Astrocyte of the cerebellum (primary cell): ENCODE data around the gene AR.
"Not testable (repeated sequence)": the region's sequence is repeated elsewhere in the genome, so short reads cannot be mapped to it uniquely, and the experiment has no call there.

Experiments used
- DNase-seq: peaks from one replicate; pipeline ENCODE4 v3.0.0-alpha.2; 2011; ENCODE audit warnings: low read depth
- H3K4me3 ChIP-seq: 2 replicates; pipeline ENCODE4 v1.5.1; 2011; ENCODE audit warnings: mild to moderate bottlenecking, low read depth, low read length, moderate library complexity
- in situ Hi-C: cut with HindIII; loops from 2 replicates; pipeline ENCODE4 v1.10.0; 2017; ENCODE audit warnings: low sequenced_read_pairs
- TF ChIP-seq, protein P1 (sequence below): IDR thresholded peaks from 2 replicates; pipeline ENCODE4 v1.5.1; 2012; ENCODE audit warnings: low read length, low read depth, moderate library complexity, mild to moderate bottlenecking; ENCODE audit errors: missing control alignments

Gene AR

DNA sequence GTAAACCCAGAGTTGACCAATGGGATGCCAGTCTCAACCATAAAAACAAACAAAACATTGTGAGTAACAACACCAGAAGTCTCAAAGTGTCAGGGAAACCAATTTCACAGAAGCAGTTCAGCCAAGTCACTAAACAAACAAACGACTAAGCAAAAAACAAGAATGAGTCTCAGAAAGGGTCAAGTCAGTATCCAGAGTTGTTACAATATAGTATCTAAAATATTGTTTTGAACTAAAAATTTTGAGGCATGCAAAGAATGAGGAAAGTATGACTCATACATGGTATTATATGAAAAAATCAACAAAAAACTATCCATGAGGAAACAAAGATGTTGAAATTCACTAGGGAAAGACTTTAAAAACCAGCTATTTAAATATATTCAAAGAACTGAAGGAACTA, 70.6 kb downstream of the AR start:
- DNase-seq: no peak
- H3K4me3 ChIP-seq: no peak overlapping the region
- TF ChIP-seq, protein P1, sequence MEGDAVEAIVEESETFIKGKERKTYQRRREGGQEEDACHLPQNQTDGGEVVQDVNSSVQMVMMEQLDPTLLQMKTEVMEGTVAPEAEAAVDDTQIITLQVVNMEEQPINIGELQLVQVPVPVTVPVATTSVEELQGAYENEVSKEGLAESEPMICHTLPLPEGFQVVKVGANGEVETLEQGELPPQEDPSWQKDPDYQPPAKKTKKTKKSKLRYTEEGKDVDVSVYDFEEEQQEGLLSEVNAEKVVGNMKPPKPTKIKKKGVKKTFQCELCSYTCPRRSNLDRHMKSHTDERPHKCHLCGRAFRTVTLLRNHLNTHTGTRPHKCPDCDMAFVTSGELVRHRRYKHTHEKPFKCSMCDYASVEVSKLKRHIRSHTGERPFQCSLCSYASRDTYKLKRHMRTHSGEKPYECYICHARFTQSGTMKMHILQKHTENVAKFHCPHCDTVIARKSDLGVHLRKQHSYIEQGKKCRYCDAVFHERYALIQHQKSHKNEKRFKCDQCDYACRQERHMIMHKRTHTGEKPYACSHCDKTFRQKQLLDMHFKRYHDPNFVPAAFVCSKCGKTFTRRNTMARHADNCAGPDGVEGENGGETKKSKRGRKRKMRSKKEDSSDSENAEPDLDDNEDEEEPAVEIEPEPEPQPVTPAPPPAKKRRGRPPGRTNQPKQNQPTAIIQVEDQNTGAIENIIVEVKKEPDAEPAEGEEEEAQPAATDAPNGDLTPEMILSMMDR: no peak
- in situ Hi-C loops: no loop called here

DNA sequence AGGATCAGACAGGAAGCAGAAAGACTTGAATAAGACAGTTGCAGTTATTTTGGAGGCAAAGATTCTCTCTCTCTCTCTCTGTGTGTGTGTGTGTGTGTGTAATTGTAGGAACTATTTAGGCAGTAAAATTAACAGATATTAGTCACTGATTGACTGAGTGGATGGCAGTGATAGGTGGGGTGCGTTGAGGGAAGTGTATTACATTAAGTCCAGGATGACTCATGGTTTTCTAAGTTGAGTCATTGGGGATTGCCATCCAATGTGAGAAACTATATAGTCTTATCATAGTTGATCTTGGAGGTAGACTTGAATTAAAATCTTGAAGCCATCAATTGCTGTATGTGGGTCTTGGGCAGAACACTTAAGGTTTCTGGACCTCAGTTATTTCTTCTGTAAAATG, 75.4 kb downstream of the AR start:
- no peak for DNase-seq
- TF ChIP-seq, protein P1: no peak
- in situ Hi-C loops: no loop called here
- H3K4me3 ChIP-seq: no peak overlapping the region

DNA sequence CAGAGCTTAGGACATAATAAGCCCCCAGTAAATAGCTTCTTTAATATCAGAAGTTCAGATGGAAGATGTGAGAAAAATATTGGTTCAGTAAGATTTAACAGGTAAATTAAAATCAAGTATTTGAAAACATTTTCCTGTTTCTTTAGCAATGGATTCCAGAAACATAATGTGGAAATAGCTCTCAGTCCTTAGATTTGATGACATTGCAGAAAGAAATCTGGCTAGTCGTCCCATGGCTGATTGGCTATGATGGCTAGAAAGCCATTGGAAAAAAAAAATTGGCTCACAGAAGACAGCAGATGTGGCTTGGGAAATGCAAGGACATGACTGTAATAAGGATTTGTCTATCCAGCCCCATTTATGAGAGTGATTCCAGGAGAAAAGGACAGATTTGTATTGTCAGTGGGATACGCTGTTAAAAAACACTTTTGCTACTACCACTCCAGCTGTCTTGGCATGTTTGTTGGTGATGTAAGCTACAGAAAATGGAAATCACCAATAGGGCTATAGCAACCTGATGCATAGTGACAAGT, 78.3 kb downstream of the AR start:
- no peak overlapping the region for H3K4me3 ChIP-seq
- DNase-seq: no peak
- in situ Hi-C loops: no loop called here
- TF ChIP-seq, protein P1: no peak

DNA sequence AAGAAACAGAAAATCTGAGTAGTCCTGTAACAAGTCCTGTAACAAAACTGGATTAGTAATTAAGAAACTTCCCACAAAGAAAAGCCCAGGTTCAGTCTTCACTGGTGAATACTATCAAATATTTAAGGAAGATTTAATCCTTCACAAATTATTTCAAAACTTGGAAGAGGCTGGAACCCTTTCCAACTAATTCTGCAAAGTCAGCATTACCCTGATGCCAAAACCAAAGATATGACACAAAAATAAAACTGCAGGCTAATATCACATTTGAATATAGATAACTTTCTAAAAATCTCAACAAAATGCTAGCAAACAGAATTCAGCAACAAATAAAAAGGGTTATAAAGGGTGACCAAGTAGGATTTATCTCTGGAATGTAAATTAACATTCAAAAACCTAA, 80.5 kb downstream of the AR start:
- H3K4me3 ChIP-seq: no peak overlapping the region
- no peak for DNase-seq
- in situ Hi-C loops: no loop called here
- TF ChIP-seq, protein P1: no peak

DNA sequence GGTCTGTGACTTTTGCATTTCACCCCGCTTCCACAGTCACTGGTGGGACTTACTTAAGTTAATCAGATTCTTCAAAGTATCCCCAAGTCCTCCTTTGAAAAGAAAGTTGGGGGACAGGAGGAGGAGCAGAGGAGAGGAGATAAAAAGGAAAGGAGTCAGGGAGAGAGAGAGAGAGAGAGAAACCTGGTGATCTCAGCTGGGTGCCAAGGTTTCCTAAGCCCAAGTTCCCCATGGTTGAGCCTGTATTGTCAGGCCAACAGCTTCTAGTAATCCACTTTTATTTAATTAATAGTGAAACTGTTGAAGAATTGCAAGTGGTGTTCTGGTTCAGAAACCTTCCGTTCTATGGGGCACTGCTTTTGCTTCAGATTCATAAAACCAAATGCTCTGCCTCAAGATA, 91.6 kb downstream of the AR start:
- H3K4me3 ChIP-seq: no peak overlapping the region
- in situ Hi-C loops: no loop called here
- no peak for DNase-seq
- TF ChIP-seq, protein P1: no peak

DNA sequence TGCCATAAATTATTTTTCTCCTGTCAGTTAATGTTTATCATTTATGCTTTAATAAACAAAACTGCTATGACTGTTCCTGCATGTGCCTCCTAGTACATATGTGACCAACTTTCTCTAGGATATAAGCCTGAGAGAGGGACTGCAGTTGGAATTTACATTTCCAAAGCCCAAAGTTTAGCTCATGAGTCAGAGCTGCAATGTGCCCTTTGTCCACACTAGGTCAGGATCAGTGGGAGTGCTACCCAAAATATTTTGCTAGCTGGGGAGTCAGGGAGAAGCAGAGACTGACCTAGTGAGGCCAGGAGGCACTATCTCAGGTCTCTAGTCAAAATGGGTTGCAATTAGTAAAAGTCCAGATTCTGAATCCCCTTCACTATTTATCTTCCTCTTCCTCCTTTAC, 92.7 kb downstream of the AR start:
- no peak for DNase-seq
- TF ChIP-seq, protein P1: no peak
- in situ Hi-C loops: no loop called here
- H3K4me3 ChIP-seq: no peak overlapping the region

DNA sequence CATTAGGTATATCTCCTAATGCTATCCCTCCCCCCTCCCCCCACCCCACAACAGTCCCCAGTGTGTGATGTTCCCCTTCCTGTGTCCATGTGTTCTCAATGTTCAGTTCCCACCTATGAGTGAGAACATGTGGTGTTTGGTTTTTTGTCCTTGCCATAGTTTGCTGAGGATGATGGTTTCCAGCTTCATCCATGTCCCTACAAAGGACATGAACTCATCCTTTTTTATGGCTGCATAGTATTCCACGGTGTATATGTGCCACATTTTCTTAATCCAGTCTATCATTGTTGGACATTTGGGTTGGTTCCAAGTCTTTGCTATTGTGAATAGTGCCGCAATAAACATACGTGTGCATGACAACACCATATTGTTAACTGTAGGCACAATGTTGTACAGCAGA, 93.5 kb downstream of the AR start:
- H3K4me3 ChIP-seq, in situ Hi-C loops, DNase-seq: not testable (repeated sequence)
